Left hindlimb (tissue), 1 donor: ENCODE results near the gene PGA3.
"Not testable (repeated sequence)": the region's sequence is repeated elsewhere in the genome, so short reads cannot be mapped to it uniquely, and the experiment has no call there.

Experiments
- DNase-seq: peaks from one replicate; pipeline ENCODE4 v3.0.0-alpha.2; 2018

PGA3 gene

DNA sequence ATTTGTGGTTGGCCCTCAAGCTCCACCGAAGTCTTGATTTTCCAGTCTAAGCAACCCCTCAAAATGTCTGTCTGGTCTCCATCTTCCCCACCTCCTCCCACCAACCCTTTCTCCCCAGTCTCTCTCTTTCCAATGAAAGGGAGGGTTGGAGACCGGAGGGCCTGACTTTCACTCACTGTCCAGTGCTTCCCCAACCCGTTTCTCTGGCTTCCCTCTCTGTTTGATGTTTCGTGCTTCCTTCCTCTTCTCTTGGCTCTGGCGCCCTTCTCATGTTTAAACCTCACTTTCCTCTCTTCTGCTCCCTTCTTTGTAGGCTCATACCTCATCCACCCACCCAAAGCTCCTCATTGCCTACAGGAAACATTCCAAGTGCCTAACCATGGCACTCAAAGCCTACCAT, 31.0 kb upstream of the PGA3 start:
- no peak for DNase-seq

DNA sequence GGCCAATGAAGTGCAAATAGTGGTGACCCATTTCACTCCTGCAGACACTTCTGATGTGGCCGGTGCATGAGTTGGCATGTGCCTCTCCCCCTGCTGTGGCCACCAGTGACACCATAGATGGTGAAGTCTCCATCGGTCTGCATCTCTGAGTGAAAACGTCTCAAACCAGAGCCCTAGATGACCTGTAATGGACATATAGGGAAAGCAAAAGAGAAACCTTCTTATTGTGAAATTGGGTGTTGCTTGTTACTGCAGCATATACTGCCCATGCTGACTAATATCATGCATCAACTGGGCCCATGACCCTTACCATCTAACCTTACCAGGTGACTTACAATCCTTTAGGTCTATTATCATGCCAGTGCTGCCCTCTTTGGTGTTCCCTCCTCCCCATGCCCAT, 30.4 kb upstream of the PGA3 start:
- no peak for DNase-seq

DNA sequence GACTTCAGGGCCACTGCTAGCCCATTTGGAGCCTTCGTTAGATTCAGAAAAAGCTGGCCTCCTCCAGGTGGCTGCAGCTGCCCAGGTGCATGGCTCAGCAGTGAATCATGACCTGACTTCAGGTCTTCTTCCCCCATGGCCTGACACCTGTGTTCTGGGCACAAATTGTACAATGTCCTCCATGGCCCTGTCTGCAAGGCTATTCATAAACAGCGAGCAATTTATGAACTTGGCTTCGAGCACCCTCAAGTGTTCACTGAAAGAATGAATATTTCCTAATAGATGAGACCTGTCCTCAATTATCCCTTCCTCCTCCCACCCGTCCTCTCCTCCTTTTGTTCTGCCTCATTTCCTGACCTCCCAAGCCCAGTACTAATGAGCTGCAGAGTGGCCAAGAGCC, 29.9 kb upstream of the PGA3 start:
- no peak for DNase-seq

DNA sequence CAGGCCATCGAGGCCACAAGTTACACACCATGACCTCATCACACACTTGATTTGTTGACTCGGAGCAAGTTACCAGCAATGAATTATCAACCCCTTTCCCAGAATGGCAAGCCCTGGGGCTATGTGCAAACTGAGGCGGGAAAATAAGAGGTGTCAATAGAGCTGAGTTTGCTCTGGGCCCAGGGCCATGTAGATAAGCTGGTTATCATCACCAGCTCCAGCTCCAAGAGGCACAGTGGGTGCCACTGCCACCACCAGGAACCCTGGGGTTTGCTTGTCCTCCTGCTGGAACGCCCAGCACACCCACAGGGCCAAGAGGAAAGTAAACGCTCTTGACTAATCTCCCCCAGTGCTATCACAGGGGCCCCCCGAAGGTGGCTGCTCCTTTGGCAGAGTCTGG, 29.0 kb upstream of the PGA3 start:
- no peak for DNase-seq

DNA sequence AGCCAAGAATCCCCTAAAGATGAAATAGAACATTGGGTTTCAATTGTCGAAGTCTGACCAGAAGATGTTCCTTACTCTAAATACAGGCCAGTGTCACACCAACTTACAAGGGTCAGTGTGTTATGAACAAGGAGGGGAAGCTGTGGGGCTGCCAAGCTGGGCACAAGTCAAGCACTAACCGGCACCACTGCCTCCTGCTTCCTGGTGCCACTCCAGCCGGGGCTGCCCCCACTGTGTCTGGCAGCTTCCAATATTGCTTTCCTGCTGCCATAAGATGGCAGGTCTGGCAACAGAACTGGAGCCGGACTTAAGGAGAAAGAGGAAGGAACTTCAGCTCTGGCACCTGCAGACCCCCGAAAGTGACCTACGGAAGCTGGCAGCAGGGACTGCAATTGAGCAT, 28.4 kb upstream of the PGA3 start:
- DNase-seq = no peak

DNA sequence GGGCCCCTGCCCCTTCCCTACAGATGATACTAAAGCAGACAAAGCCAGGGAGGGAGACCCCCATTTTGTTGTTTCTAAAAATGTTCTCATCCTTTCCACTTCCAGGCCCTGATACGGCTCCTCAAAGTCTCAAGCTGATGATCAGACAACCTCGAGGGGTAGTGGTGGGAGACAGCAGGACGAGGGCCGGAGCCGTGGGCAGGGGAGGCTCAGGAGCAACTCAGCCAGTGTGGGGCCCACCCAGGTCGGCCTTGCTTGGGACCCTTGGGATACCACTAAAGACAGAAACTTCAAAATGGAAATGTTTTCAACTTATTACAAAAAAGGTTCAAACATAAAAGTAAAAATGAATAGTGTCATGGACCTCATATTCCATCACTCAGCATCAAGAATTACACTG, 26.9 kb upstream of the PGA3 start:
- DNase-seq = no peak

DNA sequence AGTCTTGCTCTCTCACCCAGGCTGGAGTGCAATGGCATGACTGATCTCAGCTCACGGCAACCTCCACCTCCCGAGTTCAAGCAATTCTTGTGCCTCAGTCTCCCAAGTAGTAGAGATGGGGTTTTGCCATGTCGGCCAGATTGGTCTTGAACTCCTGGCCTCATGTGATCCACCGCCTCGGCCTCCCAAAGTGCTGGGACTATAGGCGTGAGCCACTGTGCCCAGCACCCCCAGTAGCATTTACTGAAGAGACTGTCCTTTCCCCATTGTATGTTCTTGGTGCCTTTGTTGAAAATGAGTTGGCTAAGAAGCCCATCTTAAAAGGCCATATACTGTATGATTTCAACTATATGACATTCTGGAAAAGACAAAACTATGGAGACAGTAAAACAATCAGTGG, 23.1 kb upstream of the PGA3 start:
- not testable (repeated sequence) for DNase-seq

DNA sequence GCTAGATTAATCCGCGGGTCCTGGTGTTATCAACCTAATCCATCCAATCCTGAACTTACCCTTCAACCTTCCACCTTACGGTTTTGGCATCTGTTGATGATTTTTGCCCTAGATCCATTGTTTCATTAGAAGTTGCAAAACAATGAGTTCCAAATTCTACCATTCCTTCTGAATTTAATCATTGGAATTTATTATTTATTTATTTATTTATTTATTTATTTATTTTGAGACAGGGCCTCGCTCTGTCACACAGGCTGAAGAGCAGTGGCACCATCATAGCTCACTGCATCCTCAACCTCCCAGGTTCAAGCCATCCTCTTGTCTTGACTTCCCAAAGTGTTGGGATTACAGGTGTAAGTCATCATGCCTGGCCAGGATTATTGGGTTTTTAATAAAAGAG, 21.8 kb upstream of the PGA3 start:
- no peak for DNase-seq

DNA sequence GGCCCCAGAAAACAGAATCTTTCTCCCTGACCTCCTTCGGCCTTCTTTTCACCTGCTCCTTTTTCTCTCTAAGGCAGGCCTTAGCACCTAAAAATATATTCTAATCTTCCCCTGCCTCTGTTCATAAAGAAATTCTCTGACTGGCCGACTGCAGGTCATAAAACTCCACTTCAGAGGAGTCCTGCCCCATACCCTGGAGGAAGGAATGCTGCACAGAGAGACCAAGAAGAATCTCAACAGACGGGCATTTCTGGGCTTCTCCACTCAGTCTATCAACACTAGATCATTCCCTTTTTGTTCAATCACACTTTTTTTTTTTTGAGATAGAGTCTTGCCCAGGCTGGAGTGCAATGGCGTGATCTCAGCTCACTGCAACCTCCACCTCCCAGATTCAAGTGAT, 19.7 kb upstream of the PGA3 start:
- DNase-seq = no peak

DNA sequence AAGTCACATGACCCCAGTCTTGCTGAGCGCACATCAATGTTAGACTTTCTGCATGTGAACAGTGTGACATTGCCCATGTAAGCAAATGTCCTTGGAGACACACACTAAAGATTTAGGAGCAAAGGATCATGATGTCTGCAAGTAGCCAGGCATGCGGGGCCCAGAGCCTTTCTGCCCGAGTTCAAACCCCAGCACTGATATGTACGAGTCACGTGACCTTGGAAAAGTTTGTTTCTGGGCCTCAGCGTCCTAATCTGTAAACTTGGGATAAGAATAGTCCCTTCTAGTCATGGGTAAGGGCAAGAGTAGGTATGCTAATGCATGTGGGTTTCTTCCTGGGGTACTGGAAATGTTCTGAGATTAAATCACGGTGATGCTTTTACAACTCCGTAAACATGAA, 16.8 kb upstream of the PGA3 start:
- no peak for DNase-seq

DNA sequence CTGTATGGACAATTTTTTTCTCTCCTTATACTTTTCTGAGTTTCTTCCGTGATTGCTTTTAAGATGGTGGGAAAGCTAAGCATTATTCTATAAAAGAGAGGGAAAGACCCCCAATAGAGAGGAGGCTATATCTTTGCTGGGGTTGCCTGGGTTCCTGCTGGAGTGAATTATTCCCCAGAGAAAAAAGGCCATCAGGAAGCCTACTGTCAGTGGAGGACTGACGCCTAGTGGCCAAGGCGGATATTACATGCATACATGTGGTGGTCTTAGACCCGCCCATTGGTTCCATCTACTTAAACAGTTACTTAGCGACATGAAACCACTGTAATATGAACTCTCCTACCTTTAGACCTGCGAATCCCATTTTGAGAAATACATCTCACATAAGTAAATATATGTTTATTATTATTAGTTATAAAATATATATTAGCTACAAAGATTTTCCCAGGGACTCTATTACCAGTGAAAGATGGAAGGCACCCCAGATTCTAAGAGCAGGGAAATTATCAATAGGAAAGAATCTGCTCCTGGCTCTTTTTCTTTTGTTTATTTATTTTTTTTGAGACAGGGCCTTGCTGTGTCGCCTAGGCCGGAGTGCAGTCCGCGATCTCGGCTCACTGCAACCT, 15.7 kb upstream of the PGA3 start:
- peak; percentile 62 for DNase-seq

DNA sequence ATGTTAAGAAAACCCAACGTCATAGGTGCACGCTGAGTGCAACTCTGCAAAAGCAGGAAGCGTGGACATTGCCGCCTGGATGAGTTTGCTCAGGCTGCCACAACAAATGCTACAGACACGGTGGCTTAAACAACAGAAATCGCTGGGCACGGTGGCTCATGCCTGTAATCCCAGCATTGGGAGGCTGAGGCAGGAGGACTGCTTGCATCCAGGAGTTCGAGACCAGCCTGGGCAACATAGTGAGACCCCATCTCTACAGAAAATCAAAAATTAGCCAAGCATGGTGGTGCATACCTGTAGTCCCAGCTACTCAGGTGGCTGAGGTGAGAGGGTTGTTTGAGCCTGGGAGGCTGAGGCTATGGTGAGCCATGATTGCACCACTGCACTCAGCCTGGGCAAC, 13.4 kb upstream of the PGA3 start:
- no peak for DNase-seq

DNA sequence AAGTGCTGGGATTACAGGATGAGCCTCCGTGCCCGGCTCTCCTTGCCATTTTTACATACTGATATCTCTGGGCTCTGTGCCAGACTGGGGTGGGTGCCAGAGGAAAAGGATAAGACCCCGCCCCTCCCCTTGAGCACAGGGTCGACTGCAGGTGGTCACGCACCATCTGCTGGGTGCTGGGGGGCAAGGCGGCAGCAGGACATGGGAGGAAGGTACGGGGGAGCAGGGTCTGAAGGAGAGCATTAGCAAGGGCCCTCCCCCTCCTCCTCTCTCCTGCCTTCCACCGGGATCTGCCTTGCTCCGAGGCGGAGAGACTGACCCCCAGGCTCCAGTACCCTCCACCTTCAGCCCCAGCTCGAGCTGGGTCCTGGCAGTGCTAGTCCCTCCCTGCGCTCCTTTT, 9.7 kb upstream of the PGA3 start:
- DNase-seq = no peak

DNA sequence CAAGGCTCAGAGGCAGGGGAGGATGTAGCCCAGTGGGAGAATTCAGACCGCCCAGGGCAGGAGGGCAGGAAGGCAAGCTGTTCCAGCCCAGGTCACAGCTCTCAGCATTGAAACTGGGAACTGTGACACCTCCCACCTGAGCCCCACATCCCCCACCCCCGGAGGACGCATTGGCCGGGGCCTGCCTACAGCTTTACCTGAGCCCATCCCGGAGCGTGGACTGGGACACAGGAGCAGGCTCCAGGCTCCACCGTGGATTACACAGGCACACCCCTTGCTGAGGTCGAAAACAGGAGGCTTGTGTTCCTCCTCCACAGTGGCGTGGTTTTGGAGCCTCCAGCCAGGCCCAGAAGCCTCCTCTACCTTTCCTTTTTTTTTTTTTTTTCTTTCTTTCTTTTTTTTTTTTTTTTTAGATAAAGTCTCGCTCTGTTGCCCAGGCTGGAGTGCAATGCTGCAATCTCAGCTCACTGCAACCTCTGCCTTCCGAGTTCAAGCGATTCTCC, 9.1 kb upstream of the PGA3 start:
- no peak for DNase-seq

DNA sequence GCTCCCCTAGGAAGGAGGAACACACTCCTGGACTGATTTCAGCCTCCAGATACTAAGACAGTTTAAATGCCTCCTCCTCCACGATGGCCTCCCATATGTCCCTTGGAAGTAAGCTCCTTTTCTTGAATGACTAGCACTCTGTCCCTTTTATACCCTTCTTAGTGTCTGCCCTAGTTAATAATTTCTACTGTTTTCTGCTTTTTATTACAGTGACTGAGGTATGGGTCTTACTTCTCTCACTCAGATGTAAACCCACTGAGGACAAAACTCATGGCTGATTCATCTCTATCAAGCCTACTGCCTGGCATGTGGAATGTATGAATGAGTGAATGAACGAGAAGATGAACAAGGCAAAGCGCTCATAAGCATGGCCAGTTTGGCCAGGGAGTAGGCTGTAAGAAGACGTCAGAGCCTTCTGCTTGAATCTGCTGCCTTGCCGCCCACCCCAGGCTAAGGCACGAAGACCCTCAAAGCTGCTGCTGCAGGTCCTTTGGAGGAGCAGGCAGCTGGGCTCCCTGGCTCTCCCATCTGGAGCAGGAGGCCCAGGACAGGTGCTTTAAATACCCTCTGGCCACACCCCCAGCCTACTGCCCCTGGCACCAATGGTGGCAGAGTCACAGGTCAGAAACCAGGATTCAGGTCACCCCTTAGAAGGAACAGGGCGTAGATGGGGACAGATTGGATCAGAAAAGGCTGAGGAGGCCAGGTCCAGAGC, 8.2 kb upstream of the PGA3 start:
- no peak for DNase-seq

DNA sequence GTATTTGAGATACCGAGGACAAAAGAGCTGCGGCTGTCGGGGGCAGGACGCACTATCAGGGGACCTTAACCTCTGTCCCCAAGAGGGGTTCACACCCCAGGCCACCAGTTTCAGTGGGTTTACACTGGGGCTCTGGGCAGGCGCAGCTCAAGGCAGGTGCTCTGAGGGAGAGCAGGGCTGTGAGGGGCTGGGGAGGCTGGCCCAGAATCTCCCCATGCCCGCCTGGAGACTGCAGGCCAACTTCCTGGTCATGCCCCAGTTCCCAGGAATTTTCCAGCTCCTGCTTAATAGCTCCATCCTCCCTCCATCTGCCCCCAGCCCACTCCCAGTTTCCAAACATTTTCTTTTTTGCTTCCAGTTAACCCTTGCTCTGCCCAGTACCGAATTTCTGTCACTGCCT, 7.6 kb upstream of the PGA3 start:
- DNase-seq = no peak

DNA sequence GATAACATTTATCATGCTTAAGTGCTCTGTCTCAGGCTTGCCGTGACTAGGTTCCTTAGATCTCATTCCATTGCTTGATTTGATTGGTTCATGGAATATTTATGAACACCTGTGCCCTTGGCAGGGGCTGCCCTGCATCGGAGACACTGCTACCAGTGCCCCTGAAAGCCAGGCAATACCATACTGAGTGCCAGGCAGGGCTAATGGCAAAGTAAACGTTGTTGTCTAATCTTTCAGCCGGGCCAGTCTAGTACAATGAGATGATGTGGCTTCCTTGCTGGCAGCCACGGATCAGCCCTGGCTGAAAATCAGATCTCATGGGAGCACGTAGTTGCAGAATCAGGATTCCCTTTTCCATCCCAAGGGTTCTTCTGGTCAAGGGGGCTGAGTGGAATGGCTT, 5.0 kb upstream of the PGA3 start:
- DNase-seq = no peak

DNA sequence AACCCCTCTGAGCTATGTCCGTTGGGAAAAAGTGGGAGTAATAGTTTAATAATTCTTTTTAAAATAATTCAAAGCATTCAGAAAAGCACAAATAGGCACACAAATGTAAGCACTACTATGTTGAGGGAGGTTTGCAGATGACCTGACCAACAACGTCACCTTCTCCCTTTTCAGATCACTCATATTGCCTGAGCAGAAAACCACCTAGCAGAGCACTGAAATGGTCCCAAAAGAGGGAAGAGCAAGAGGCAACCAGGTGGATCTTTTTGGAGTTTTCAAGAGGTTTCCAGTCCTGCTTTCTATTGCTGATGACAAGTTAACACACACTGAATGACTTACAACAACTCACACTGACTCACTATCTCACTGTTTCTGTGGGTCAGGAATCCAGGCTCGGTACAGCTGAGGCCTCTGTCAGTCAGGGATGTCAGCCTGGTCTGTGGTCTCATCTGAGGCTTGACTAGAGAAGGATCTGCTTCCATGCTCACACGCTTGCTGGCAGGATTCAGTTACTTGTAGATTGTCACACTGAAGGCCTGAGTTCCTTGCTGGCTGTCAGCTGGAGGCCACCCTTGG, 4.3 kb upstream of the PGA3 start:
- DNase-seq = no peak

DNA sequence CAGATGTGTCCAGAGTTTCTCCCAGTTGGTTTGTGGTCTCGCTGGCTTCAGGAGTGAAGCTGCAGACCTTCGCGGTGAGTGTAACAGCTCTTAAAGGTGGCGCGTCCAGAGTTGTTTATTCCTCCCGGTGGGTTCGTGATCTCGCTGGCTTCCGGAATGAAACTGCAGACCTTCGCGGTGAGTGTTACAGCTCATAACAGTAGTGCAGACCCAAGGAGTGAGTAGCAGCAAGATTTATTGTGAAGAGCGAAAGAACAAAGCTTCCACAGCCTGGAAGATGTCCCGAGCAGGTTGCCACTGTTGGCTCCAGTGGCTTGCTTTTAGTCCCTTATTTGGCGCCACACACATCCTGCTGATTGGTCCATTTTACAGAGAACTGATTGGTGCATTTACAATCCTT, 1.8 kb upstream of the PGA3 start:
- no peak for DNase-seq

DNA sequence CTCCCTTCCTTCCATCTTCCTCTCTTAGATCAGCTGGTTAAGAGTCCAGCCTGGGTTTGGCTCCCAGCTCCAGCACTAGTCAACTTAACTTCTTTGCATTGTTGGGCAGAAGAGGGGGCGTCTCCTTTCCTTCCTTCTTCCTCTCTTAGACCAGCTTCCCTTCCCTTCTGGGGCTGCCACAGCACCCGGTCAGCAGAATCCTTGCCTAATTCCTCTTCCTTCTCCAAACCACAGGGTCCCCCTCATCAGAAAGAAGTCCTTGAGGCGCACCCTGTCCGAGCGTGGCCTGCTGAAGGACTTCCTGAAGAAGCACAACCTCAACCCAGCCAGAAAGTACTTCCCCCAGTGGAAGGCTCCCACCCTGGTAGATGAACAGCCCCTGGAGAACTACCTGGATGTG, 558 bp downstream of the PGA3 start:
- not testable (repeated sequence) for DNase-seq

DNA sequence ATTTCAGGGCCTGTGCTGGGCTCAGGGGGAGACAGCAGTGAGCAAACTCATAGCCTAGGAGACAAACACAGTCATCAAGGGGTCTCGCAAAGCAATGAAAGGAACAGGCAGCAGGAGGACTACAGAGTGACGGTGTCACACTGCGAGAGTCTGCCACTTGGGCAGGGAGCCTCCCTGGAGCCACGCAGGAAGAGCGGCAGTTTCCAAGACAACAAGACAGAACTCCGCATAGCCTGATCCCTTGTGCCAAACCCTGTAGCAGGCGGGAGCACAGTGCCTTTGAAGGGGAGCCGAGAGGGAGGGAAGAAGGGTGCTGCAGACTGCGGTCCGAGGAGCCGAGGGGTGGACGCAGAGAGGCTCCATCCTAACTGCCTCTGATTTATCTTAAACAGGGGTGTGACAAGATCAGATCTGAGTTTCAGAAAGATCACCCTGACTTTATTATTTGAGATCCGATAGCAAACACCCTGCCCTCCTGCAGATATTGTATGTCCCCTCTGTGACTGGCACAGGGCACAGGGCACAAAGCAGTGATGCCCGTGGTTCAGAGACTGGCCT, 1.3 kb downstream of the PGA3 start:
- DNase-seq = not testable (repeated sequence)

DNA sequence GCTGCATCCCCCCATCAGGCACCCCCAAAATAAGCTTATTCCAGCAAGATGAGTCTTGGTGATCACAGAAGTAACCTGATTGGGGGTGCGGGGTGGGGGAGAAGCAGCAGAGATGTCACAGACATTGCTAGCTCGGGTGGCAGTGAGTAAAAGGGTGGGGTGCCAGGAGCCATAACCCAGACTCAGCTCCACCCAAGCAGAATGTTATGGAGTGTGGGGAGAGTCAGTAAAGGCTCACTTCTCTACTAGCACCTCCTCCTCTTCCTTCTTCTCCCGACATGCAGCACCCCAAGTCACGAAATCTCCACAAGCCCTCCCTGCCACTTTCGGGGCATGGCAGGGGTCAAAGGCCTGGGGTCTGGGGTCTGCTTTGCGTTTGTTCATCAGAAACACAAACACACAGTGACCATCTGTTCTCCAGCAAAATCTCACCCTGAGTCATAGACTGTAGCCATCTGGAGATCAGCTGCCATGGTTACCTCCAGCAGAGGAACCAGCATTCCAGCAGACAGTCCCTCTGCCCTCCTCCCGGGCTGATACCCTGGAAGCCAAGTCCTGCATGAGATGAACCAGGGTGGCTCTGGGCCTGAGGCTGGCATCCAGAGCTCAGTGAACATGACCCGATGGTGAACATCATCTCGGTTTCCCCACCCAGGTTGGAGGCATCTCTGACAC, 4.5 kb downstream of the PGA3 start:
- DNase-seq = not testable (repeated sequence)

DNA sequence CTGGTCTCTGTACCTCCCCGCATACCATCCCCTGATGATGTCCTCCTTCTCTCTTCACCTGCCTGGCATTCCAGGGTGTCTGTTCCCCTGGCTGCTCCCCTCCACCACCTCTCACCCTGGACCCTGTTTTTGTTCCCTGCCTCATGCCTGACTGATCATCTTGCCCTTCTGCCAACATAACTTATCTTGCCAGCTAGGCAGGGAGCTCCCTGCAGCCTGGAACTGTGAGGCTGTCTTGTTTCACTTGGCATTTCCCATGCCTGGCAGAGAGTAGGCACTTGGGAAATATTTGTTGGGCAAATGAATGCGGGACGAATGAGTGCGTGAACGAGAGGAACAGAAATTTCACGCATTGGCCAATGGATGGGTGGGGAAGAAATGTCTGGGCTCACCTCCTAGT, 7.3 kb downstream of the PGA3 start:
- DNase-seq = not testable (repeated sequence)
